Keratinocyte (primary cell): ENCODE data around the gene FKBP10. TPM values are rescaled to one million over a fixed set of nuclear protein-coding genes. Genes with fewer than 3 reads are reported as not detected.

Experiments used
- DNase-seq: peaks from one replicate; pipeline ENCODE4 v3.0.0-alpha.2; 2011; ENCODE audit warnings: low read depth, missing footprints, low spot score
- FAIRE-seq: peaks from 2 replicates; lab custom pipeline; 2011; peaks lifted over from hg19 to GRCh38; lab: Jason Lieb, UNC
- H2AFZ ChIP-seq: 2 replicates; pipeline ENCODE4 v1.6.0; 2012; ENCODE audit warnings: low read length, control low read depth, inconsistent platforms; ENCODE audit not compliant: control insufficient read depth
- H3K27ac ChIP-seq: 2 replicates; pipeline ENCODE4 v1.5.1; 2011; ENCODE audit warnings: low read length; ENCODE audit not compliant: control insufficient read depth, insufficient read depth
- H3K27me3 ChIP-seq: 3 replicates; pipeline ENCODE4 v1.6.0; 2011; ENCODE audit warnings: low read length; ENCODE audit not compliant: control insufficient read depth, insufficient read depth; ENCODE audit errors: extremely low read depth
- H3K36me3 ChIP-seq, 2 experiments: 2 replicates in 1 of 2; 3 replicates in 1 of 2; pipeline ENCODE4 v1.5.1; 2011; ENCODE audit warnings: low read length in 2 of 2, mild to moderate bottlenecking in 1 of 2; ENCODE audit not compliant: control insufficient read depth in 2 of 2, insufficient read depth in 2 of 2; ENCODE audit errors: extremely low read depth in 1 of 2
- H3K4me1 ChIP-seq: 3 replicates; pipeline ENCODE4 v1.5.1; 2011; ENCODE audit warnings: low read length; ENCODE audit not compliant: control insufficient read depth, insufficient read depth; ENCODE audit errors: extremely low read depth
- H3K4me2 ChIP-seq: 3 replicates; pipeline ENCODE4 v1.6.0; 2011; ENCODE audit warnings: low read depth, low read length; ENCODE audit not compliant: control insufficient read depth, insufficient read depth; ENCODE audit errors: extremely low read depth
- H3K4me3 ChIP-seq, 3 experiments: fragments of 200-600 bp in 1 of 3; sonication (generic) in 1 of 3; 2 replicates in 2 of 3; 3 replicates in 1 of 3; pipeline ENCODE4 v1.5.1; 2011 to 2016; ENCODE audit warnings: low read length in 3 of 3, mild to moderate bottlenecking in 3 of 3, control low read depth in 2 of 3, inconsistent platforms in 1 of 3, low read depth in 1 of 3, mixed read lengths in 1 of 3, mixed run types in 1 of 3, moderate library complexity in 1 of 3; ENCODE audit not compliant: control insufficient read depth in 2 of 3, insufficient read depth in 2 of 3; ENCODE audit errors: extremely low read depth in 1 of 3
- H3K79me2 ChIP-seq: 2 replicates; pipeline ENCODE4 v1.6.0; 2012; ENCODE audit warnings: low read length; ENCODE audit not compliant: control insufficient read depth, insufficient read depth
- H3K9ac ChIP-seq: 3 replicates; pipeline ENCODE4 v1.6.0; 2011; ENCODE audit warnings: low read length; ENCODE audit not compliant: control insufficient read depth, insufficient read depth; ENCODE audit errors: extremely low read depth
- H3K9me1 ChIP-seq: 3 replicates; pipeline ENCODE4 v1.6.0; 2011; ENCODE audit warnings: low read length; ENCODE audit not compliant: control insufficient read depth, insufficient read depth; ENCODE audit errors: extremely low read depth
- H3K9me3 ChIP-seq: 2 replicates; pipeline ENCODE4 v1.5.1; 2012; ENCODE audit warnings: low read depth, low read length; ENCODE audit not compliant: control insufficient read depth
- H4K20me1 ChIP-seq: 3 replicates; pipeline ENCODE4 v1.6.0; 2011; ENCODE audit warnings: low read length; ENCODE audit not compliant: control insufficient read depth, insufficient read depth; ENCODE audit errors: extremely low read depth
- EZH2 ChIP-seq: IDR thresholded peaks from one replicate; pipeline ENCODE4 v1.6.1; 2012; ENCODE audit warnings: inconsistent platforms, mild to moderate bottlenecking, low read length, moderate library complexity
- dilution Hi-C: fragments of 300-500 bp; cut with MboI; formaldehyde crosslinking; loops from one replicate; pipeline ENCODE4 v1.7.0; 2020; ENCODE audit warnings: low sequenced_read_pairs; ENCODE audit not compliant: extremely low pct_ligation_motif_present
- polyA plus RNA-seq, 5 experiments: library from polyadenylated mRNA; depleted of rRNA in 3 of 5; stranded (reverse) in 3 of 5; stranded (forward) in 1 of 5; unstranded in 1 of 5; fragments of >200 nt; gene quantifications; 1 replicate in 1 of 5; 2 replicates in 3 of 5; 3 replicates in 1 of 5; pipeline versions ENCODE4 v1.2.1 to v1.2.3, GENCODE V29; 2011 to 2012; ENCODE audit warnings: missing spikeins in 2 of 5, low read depth in 1 of 5, low replicate concordance in 1 of 5
- TF ChIP-seq, protein P1 (sequence below), 3 experiments: IDR thresholded peaks in 1 of 3; conservative IDR thresholded peaks in 1 of 3; optimal IDR thresholded peaks in 1 of 3; 2 replicates in 2 of 3; 3 replicates in 1 of 3; pipeline versions ENCODE3 to v1.5.1; 2011; ENCODE audit warnings: low read length in 3 of 3, mild to moderate bottlenecking in 3 of 3, moderate library complexity in 2 of 3, control low read depth in 1 of 3, inconsistent platforms in 1 of 3; ENCODE audit not compliant: insufficient read depth in 2 of 3; ENCODE audit errors: extremely low read depth in 1 of 3

Gene FKBP10
- polyA plus RNA-seq, 1 donor (not counting 4 experiments of a cell fraction or from before 2014, with no cell fraction given): 0.38 TPM

DNA sequence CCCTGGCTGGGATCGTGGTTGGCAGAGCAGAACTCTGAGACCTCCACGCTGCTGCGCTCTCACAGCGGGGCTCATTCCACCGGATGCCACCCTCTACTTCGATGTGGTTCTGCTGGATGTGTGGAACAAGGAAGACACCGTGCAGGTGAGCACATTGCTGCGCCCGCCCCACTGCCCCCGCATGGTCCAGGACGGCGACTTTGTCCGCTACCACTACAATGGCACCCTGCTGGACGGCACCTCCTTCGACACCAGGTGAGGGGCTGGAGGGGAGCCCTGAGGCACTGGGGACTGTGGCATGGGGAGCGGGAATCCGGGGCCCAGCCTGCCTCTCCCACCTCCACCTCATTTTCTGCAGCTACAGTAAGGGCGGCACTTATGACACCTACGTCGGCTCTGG lies 5.2 kb downstream of the FKBP10 start:
- Histone ChIP-seq H3K4me1 (no peaks in the 10 kb centered on the region), H3K9me3 (no peaks in the 10 kb centered on the region), H3K9me1 (no peaks in the 10 kb centered on the region), H3K4me3 (no peak overlapping the region), H4K20me1 (no peaks in the 10 kb centered on the region), H3K27me3 (peaks cover 11% of the 10 kb centered on the region), H3K79me2 (no peaks in the 10 kb centered on the region), H3K4me2 (no peak overlapping the region), H3K9ac (no peak overlapping the region), H3K27ac (no peak overlapping the region), H2AFZ (no peak overlapping the region), H3K36me3 (no peaks in the 10 kb centered on the region)
- no peak for FAIRE-seq
- dilution Hi-C loops: no loop called here
- TF ChIP-seq, protein P1, sequence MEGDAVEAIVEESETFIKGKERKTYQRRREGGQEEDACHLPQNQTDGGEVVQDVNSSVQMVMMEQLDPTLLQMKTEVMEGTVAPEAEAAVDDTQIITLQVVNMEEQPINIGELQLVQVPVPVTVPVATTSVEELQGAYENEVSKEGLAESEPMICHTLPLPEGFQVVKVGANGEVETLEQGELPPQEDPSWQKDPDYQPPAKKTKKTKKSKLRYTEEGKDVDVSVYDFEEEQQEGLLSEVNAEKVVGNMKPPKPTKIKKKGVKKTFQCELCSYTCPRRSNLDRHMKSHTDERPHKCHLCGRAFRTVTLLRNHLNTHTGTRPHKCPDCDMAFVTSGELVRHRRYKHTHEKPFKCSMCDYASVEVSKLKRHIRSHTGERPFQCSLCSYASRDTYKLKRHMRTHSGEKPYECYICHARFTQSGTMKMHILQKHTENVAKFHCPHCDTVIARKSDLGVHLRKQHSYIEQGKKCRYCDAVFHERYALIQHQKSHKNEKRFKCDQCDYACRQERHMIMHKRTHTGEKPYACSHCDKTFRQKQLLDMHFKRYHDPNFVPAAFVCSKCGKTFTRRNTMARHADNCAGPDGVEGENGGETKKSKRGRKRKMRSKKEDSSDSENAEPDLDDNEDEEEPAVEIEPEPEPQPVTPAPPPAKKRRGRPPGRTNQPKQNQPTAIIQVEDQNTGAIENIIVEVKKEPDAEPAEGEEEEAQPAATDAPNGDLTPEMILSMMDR (optimal IDR thresholded peaks at IDR 0.05 in 1 of 3, IDR thresholded peaks at IDR 0.05 in 1 of 3, conservative IDR thresholded peaks at IDR 0.05 in 1 of 3; ENCODE audit: extremely low read depth in 1 of 3, insufficient read depth in 2 of 3, low read length in 3 of 3): no peak
- no peak for TF ChIP-seq EZH2
- DNase-seq: no peak

DNA sequence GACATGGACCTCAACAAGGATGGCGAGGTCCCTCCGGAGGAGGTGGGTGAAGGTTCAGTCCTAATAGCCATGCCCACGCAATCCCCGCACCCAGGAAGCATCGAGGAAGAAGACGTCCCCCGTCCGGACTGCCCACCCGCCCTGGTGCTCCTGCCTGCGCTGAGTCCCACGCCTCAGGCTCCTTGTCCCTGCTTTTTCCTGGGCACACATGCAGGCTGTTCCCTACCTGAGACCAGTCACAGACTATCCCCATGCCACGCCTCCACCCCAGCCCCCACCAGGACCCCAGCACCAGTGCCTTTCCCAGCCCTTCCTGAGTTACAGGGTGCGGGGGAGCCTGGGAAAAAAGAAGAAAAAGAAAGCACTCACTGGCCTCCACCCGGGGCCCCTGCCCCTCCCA lies 9.0 kb downstream of the FKBP10 start:
- dilution Hi-C loops: no loop called here
- Histone ChIP-seq H3K9me1 (no peaks in the 10 kb centered on the region), H3K9ac (no peak overlapping the region), H3K4me1 (no peaks in the 10 kb centered on the region), H3K4me3 (no peak overlapping the region), H3K9me3 (no peaks in the 10 kb centered on the region), H4K20me1 (no peaks in the 10 kb centered on the region), H3K36me3 (peaks cover 0 to 2% of the 10 kb centered on the region in 2 experiments), H3K4me2 (no peak overlapping the region), H2AFZ (no peak overlapping the region), H3K79me2 (no peaks in the 10 kb centered on the region), H3K27me3 (peaks cover 9% of the 10 kb centered on the region), H3K27ac (no peak overlapping the region)
- DNase-seq (no peak), FAIRE-seq (no peak)
- TF ChIP-seq, protein P1 (optimal IDR thresholded peaks at IDR 0.05 in 1 of 3, IDR thresholded peaks at IDR 0.05 in 1 of 3, conservative IDR thresholded peaks at IDR 0.05 in 1 of 3; ENCODE audit: extremely low read depth in 1 of 3, insufficient read depth in 2 of 3, low read length in 3 of 3): no peak
- no peak for TF ChIP-seq EZH2
